Measurements from ENCODE around the gene TEX48.

DNA sequence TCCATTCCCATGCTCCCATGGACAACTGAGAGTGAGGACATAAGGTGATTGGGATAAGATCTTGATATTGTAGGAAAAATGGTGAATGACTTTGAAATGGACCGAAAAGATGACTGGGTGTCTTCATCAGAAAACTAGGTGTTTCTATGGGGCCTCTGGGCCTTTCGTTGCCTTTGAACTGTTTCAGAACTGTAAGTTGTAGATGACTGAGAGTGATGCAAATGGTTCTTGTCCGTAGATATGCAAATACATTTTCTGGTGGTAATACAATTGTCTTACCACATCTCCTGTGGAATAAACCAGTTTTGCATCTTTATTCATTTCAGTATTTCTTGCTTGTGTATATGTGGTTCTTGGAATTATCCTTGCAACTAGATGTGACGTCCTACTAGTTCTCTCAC, 16.0 kb upstream of the TEX48 start:
- TF ChIP-seq CTCF (IDR thresholded peaks at IDR 0.05; ENCODE audit: low read length) (no peak), EZH2 (IDR thresholded peaks at IDR 0.05; ENCODE audit: borderline replicate concordance, low read length) (no peak)

Data from OCI-LY1 (cell line).